IPS-20b (cell line): ENCODE results near the gene RMDN2.
A peak's percentile ranks its signal among the peaks of the same experiment; 100 is the strongest.

ENCODE experiments used
- H3K27ac ChIP-seq: one replicate; pipeline ENCODE4 v1.5.1; 2013; ENCODE audit warnings: low read length
- H3K27me3 ChIP-seq: 2 replicates; pipeline ENCODE4 v1.6.1; 2013; ENCODE audit warnings: mild to moderate bottlenecking, low read length, inconsistent platforms; ENCODE audit not compliant: insufficient read depth
- H3K36me3 ChIP-seq: 2 replicates; pipeline ENCODE4 v1.6.1; 2013; ENCODE audit warnings: low read depth, mild to moderate bottlenecking, inconsistent platforms, low read length, moderate library complexity; ENCODE audit not compliant: insufficient read depth
- H3K4me1 ChIP-seq: 2 replicates; pipeline ENCODE4 v1.6.1; 2013; ENCODE audit warnings: mild to moderate bottlenecking, control low read depth, inconsistent platforms, low read length, moderate library complexity; ENCODE audit not compliant: insufficient read depth
- H3K4me3 ChIP-seq: 2 replicates; pipeline ENCODE4 v1.5.1; 2013; ENCODE audit warnings: mild to moderate bottlenecking, low read length, inconsistent platforms
- H3K9ac ChIP-seq: 2 replicates; pipeline ENCODE4 v1.6.1; 2013; ENCODE audit warnings: low read depth, mild to moderate bottlenecking, inconsistent platforms, low read length, moderate library complexity
- H3K9me3 ChIP-seq: 2 replicates; pipeline ENCODE4 v1.6.1; 2013; ENCODE audit warnings: mild to moderate bottlenecking, low read depth, low read length, inconsistent platforms; ENCODE audit not compliant: insufficient read depth

RMDN2 gene

GRCh38 chr2:37925063-37925897 lies at the start of gene RMDN2:
RMDN2 (plus strand) TSS chr2:37925287; CDS start chr2:37929278, 3,991 bp downstream.
- H3K4me3 ChIP-seq, result peak within 1 kb of the TSS; percentile 94
- H3K9ac ChIP-seq, result peak within 1 kb of the TSS; percentile 94
- no peaks in the 10 kb centered on the region for H3K9me3 ChIP-seq
- no peaks in the 10 kb centered on the region for H3K36me3 ChIP-seq
- peak within 1 kb of the TSS; percentile 86 for H3K27ac ChIP-seq
- H3K4me1 ChIP-seq, result no peaks in the 10 kb centered on the region
- peaks cover 11% of the 10 kb centered on the region; the same call in 1 of the 2 replicates for H3K27me3 ChIP-seq

- H3K4me3 ChIP-seq, result no peak overlapping the region
- no peak overlapping the region for H3K9ac ChIP-seq
- H3K27ac ChIP-seq, result no peak overlapping the region
- no peaks in the 10 kb centered on the region for H3K9me3 ChIP-seq
- H3K27me3 ChIP-seq, result peaks cover 12% of the 10 kb centered on the region; the same call in 1 of the 2 replicates
- H3K36me3 ChIP-seq, result no peaks in the 10 kb centered on the region
- peaks cover 2% of the 10 kb centered on the region; the same call in 1 of the 2 replicates for H3K4me1 ChIP-seq
Observed at GRCh38 chr2:37875403-37875906, 49.6 kb upstream of the RMDN2 start.

- Histone ChIP-seq H3K36me3 (no peaks in the 10 kb centered on the region), H3K4me1 (peaks cover 2% of the 10 kb centered on the region; the same call in 1 of the 2 replicates), H3K4me3 (no peak overlapping the region), H3K9ac (no peak overlapping the region), H3K27ac (no peak overlapping the region), H3K9me3 (no peaks in the 10 kb centered on the region), H3K27me3 (peaks cover 12% of the 10 kb centered on the region; the same call in 1 of the 2 replicates)
Observed at GRCh38 chr2:37876227-37876626, 48.9 kb upstream of the RMDN2 start.

GRCh38 chr2:37877457-37878315 lies 47.4 kb upstream of the RMDN2 start:
- no peak overlapping the region for H3K4me3 ChIP-seq
- H3K27me3 ChIP-seq, result peaks cover 12% of the 10 kb centered on the region; the same call in 1 of the 2 replicates
- H3K9ac ChIP-seq, result peak overlapping the region; percentile 6; the same call in 1 of the 2 replicates
- H3K4me1 ChIP-seq, result peaks cover 5% of the 10 kb centered on the region; the same call in 1 of the 2 replicates
- H3K27ac ChIP-seq, result no peak overlapping the region
- H3K36me3 ChIP-seq, result no peaks in the 10 kb centered on the region
- no peaks in the 10 kb centered on the region for H3K9me3 ChIP-seq

- no peaks in the 10 kb centered on the region for H3K36me3 ChIP-seq
Observed at GRCh38 chr2:37878536-37878935, 46.6 kb upstream of the RMDN2 start.

GRCh38 chr2:37880551-37880950 lies 44.5 kb upstream of the RMDN2 start:
- H3K27me3 ChIP-seq, result 0 out of 2 replicates have a peak, but pooled peaks cover under 1% of the 10 kb centered on the region
- H3K9me3 ChIP-seq, result no peaks in the 10 kb centered on the region
- no peak overlapping the region for H3K4me3 ChIP-seq
- no peak overlapping the region for H3K27ac ChIP-seq
- H3K36me3 ChIP-seq, result no peaks in the 10 kb centered on the region
- peaks cover 13% of the 10 kb centered on the region; the same call in 1 of the 2 replicates for H3K4me1 ChIP-seq
- H3K9ac ChIP-seq, result no peak overlapping the region

More at GRCh38 chr2:37878536-37878935, 46.6 kb upstream of the RMDN2 start:
- Histone ChIP-seq H3K9ac (no peak overlapping the region), H3K27ac (no peak overlapping the region), H3K4me3 (no peak overlapping the region), H3K27me3 (peaks cover 12% of the 10 kb centered on the region; the same call in 1 of the 2 replicates), H3K9me3 (no peaks in the 10 kb centered on the region), H3K4me1 (peaks cover 5% of the 10 kb centered on the region; the same call in 1 of the 2 replicates)

GRCh38 chr2:37881397-37881796 lies 43.7 kb upstream of the RMDN2 start:
- Histone ChIP-seq H3K4me1 (peaks cover 19% of the 10 kb centered on the region; the same call in 1 of the 2 replicates), H3K9me3 (no peaks in the 10 kb centered on the region), H3K4me3 (no peak overlapping the region), H3K36me3 (no peaks in the 10 kb centered on the region), H3K27me3 (no peaks in the 10 kb centered on the region), H3K27ac (no peak overlapping the region), H3K9ac (no peak overlapping the region)

GRCh38 chr2:37882036-37882435 lies 43.1 kb upstream of the RMDN2 start:
- H3K9ac ChIP-seq, result no peak overlapping the region
- no peak overlapping the region for H3K4me3 ChIP-seq
- peaks cover 19% of the 10 kb centered on the region; the same call in 1 of the 2 replicates for H3K4me1 ChIP-seq
- H3K27me3 ChIP-seq, result no peaks in the 10 kb centered on the region
- H3K27ac ChIP-seq, result no peak overlapping the region
- H3K9me3 ChIP-seq, result no peaks in the 10 kb centered on the region
- H3K36me3 ChIP-seq, result no peaks in the 10 kb centered on the region

GRCh38 chr2:37883518-37883917 lies 41.6 kb upstream of the RMDN2 start:
- Histone ChIP-seq H3K9me3 (no peaks in the 10 kb centered on the region), H3K27me3 (no peaks in the 10 kb centered on the region)

GRCh38 chr2:37885329-37885993 lies 39.6 kb upstream of the RMDN2 start:
- peak overlapping the region; percentile 6; the same call in 1 of the 2 replicates for H3K4me3 ChIP-seq
- no peak overlapping the region for H3K27ac ChIP-seq
- H3K27me3 ChIP-seq, result no peaks in the 10 kb centered on the region
- peaks cover 19% of the 10 kb centered on the region; the same call in 1 of the 2 replicates for H3K4me1 ChIP-seq
- no peak overlapping the region; the same call in 1 of the 2 replicates for H3K9ac ChIP-seq
- H3K36me3 ChIP-seq, result no peaks in the 10 kb centered on the region
- no peaks in the 10 kb centered on the region for H3K9me3 ChIP-seq

More at GRCh38 chr2:37883518-37883917, 41.6 kb upstream of the RMDN2 start:
- no peak overlapping the region for H3K27ac ChIP-seq
- H3K4me3 ChIP-seq, result no peak overlapping the region
- H3K4me1 ChIP-seq, result peaks cover 19% of the 10 kb centered on the region; the same call in 1 of the 2 replicates
- H3K36me3 ChIP-seq, result no peaks in the 10 kb centered on the region
- no peak overlapping the region for H3K9ac ChIP-seq

GRCh38 chr2:37886745-37887144 lies 38.3 kb upstream of the RMDN2 start:
- peaks cover 19% of the 10 kb centered on the region; the same call in 1 of the 2 replicates for H3K4me1 ChIP-seq

More at GRCh38 chr2:37886745-37887144, 38.3 kb upstream of the RMDN2 start:
- no peaks in the 10 kb centered on the region for H3K36me3 ChIP-seq
- H3K9me3 ChIP-seq, result no peaks in the 10 kb centered on the region
- no peak overlapping the region for H3K4me3 ChIP-seq
- H3K9ac ChIP-seq, result no peak overlapping the region
- H3K27ac ChIP-seq, result no peak overlapping the region
- no peaks in the 10 kb centered on the region for H3K27me3 ChIP-seq
